Activated naive CD8-positive, alpha-beta T cell treated with anti-CD3 and anti-CD28 coated beads, Interleukin-2, amount 10 ng/mL, durations not matched to agents 7 days and 5 days (primary cell): ENCODE measurements around the gene DCST2. TPM values are rescaled to one million over a fixed set of nuclear protein-coding genes. Genes with fewer than 3 reads are reported as not detected.

Experiments used
- ATAC-seq: fragments of 150-1000 bp; cut with Tn5 transposase; one replicate; pipeline ENCODE4 v1.10.0; 2021; ENCODE audit warnings: low read depth, moderate library complexity
- POLR2A ChIA-PET: fragments of 350-600 bp; sonication (Branson Sonifier 250); formaldehyde crosslinking; loops from one replicate; lab custom pipeline; 2021; ENCODE audit warnings: antibody characterized with exemption; lab: Charles Lee
- DNase-seq: peaks from one replicate; pipeline ENCODE4 v3.0.0; 2021
- H3K27ac Mint-ChIP-seq: one replicate; pipeline ENCODE4 v1.8.0; 2022; ENCODE audit warnings: mild to moderate bottlenecking, mixed read lengths
- H3K27me3 Mint-ChIP-seq: one replicate; pipeline ENCODE4 v1.8.0; 2022; ENCODE audit warnings: mild to moderate bottlenecking, moderate library complexity, mixed read lengths
- H3K36me3 Mint-ChIP-seq: one replicate; pipeline ENCODE4 v1.8.0; 2021; ENCODE audit warnings: mild to moderate bottlenecking, mixed read lengths
- H3K4me1 Mint-ChIP-seq: one replicate; pipeline ENCODE4 v1.8.0; 2021; ENCODE audit warnings: mixed read lengths
- H3K4me3 Mint-ChIP-seq: one replicate; pipeline ENCODE4 v1.8.0; 2022; ENCODE audit warnings: mild to moderate bottlenecking, moderate library complexity, mixed read lengths
- H3K9me3 Mint-ChIP-seq: one replicate; pipeline ENCODE4 v1.8.0; 2021; ENCODE audit warnings: mixed read lengths
- total RNA-seq, 2 experiments: library from RNA; stranded (reverse); gene quantifications; one replicate each; pipeline ENCODE4 v1.2.3, GENCODE V29; 2021

Gene DCST2
- total RNA-seq, 2 experiments from 2014 or later = 0.91 to 1.4 TPM

- DNase-seq (no peak), ATAC-seq (no peak)
- no peaks in the 10 kb centered on the region for H3K27me3 Mint-ChIP-seq
- peaks cover 14% of the 10 kb centered on the region for H3K36me3 Mint-ChIP-seq
- POLR2A ChIA-PET = interaction anchor here (0.6 to 1.6 kb wide), 3 partner anchors 10 to 74 kb away, joined by 3 to 4 read pairs (median 3); no protein-coding TSS in a partner anchor
- peak overlapping the region; percentile 56 for H3K27ac Mint-ChIP-seq
- peaks cover 58% of the 10 kb centered on the region for H3K4me1 Mint-ChIP-seq
- no peaks in the 10 kb centered on the region for H3K9me3 Mint-ChIP-seq
- peak overlapping the region; percentile 58 for H3K4me3 Mint-ChIP-seq
These were observed 19.9 kb downstream of the DCST2 start for GRCh38 chr1:155013632-155014031.

GRCh38 chr1:155012776-155013602, 20.6 kb downstream of the DCST2 start:
- POLR2A ChIA-PET = interaction anchor here (0.6 to 2.9 kb wide), 4 partner anchors 9 to 77 kb away, joined by 3 to 10 read pairs (median 4); no protein-coding TSS in a partner anchor
- Mint-ChIP-seq H3K4me3 (peak overlapping the region; percentile 35), H3K27me3 (no peaks in the 10 kb centered on the region), H3K36me3 (peaks cover 14% of the 10 kb centered on the region), H3K4me1 (peaks cover 59% of the 10 kb centered on the region), H3K27ac (peak overlapping the region; percentile 44), H3K9me3 (no peaks in the 10 kb centered on the region)
- DNase-seq (no peak), ATAC-seq (no peak)

- H3K4me1 Mint-ChIP-seq = peaks cover 54% of the 10 kb centered on the region
- peaks cover 14% of the 10 kb centered on the region for H3K36me3 Mint-ChIP-seq
- no peaks in the 10 kb centered on the region for H3K9me3 Mint-ChIP-seq
- no peak overlapping the region for H3K4me3 Mint-ChIP-seq
- ATAC-seq (no peak), DNase-seq (no peak)
- POLR2A ChIA-PET = interaction anchor here (0.6 to 2.9 kb wide), 3 partner anchors 8 to 76 kb away, joined by 3 to 10 read pairs (median 3); no protein-coding TSS in a partner anchor
- no peaks in the 10 kb centered on the region for H3K27me3 Mint-ChIP-seq
- no peak overlapping the region for H3K27ac Mint-ChIP-seq
These were observed 21.5 kb downstream of the DCST2 start for GRCh38 chr1:155012026-155012546.

- H3K27ac Mint-ChIP-seq = peak overlapping the region; percentile 58
- H3K4me3 Mint-ChIP-seq = no peak overlapping the region
- H3K36me3 Mint-ChIP-seq = peaks cover 13% of the 10 kb centered on the region
- ATAC-seq = no peak
- no peaks in the 10 kb centered on the region for H3K9me3 Mint-ChIP-seq
- peaks cover 55% of the 10 kb centered on the region for H3K4me1 Mint-ChIP-seq
- no peak for DNase-seq
- no peaks in the 10 kb centered on the region for H3K27me3 Mint-ChIP-seq
- POLR2A ChIA-PET = interaction anchor here (1.5 to 2.9 kb wide), 2 partner anchors 12 to 27 kb away, joined by 3 to 10 read pairs; no protein-coding TSS in a partner anchor
These were observed 22.1 kb downstream of the DCST2 start for GRCh38 chr1:155011437-155012025.

GRCh38 chr1:155011004-155011416, 22.6 kb downstream of the DCST2 start:
- Mint-ChIP-seq H3K36me3 (peaks cover 11% of the 10 kb centered on the region), H3K4me3 (no peak overlapping the region), H3K27me3 (no peaks in the 10 kb centered on the region), H3K4me1 (peaks cover 55% of the 10 kb centered on the region), H3K9me3 (no peaks in the 10 kb centered on the region), H3K27ac (peak overlapping the region; percentile 58)
- no peak for ATAC-seq
- DNase-seq = no peak
- POLR2A ChIA-PET = interaction anchor here (0.8 to 2.9 kb wide), 5 partner anchors 10 to 50 kb away, joined by 3 to 10 read pairs (median 3); partner anchors contain the start of gene LENEP

- Mint-ChIP-seq H3K9me3 (no peaks in the 10 kb centered on the region), H3K4me3 (peak overlapping the region; percentile 74), H3K27me3 (no peaks in the 10 kb centered on the region), H3K27ac (peak overlapping the region; percentile 86), H3K4me1 (peaks cover 54% of the 10 kb centered on the region), H3K36me3 (peaks cover 4% of the 10 kb centered on the region)
- no peak for ATAC-seq
- POLR2A ChIA-PET = interaction anchor here (0.6 to 2.9 kb wide), 8 partner anchors 9 to 51 kb away, joined by 3 to 10 read pairs (median 3); partner anchors contain the start of gene LENEP
- DNase-seq = no peak
These were observed 23.2 kb downstream of the DCST2 start for GRCh38 chr1:155010211-155010918.

GRCh38 chr1:155009742-155010141, 23.8 kb downstream of the DCST2 start:
- DNase-seq = no peak

GRCh38 chr1:155009221-155009711, 24.3 kb downstream of the DCST2 start:
- POLR2A ChIA-PET = no interaction called here
- Mint-ChIP-seq H3K36me3 (peaks cover 4% of the 10 kb centered on the region), H3K4me3 (peak overlapping the region; percentile 74), H3K4me1 (peaks cover 62% of the 10 kb centered on the region), H3K27ac (peak overlapping the region; percentile 86), H3K27me3 (no peaks in the 10 kb centered on the region), H3K9me3 (no peaks in the 10 kb centered on the region)
- DNase-seq (no peak), ATAC-seq (no peak)

More at GRCh38 chr1:155009742-155010141, 23.8 kb downstream of the DCST2 start:
- H3K4me1 Mint-ChIP-seq = peaks cover 57% of the 10 kb centered on the region
- H3K4me3 Mint-ChIP-seq = peak overlapping the region; percentile 74
- peak overlapping the region; percentile 86 for H3K27ac Mint-ChIP-seq
- peaks cover 4% of the 10 kb centered on the region for H3K36me3 Mint-ChIP-seq
- no peaks in the 10 kb centered on the region for H3K9me3 Mint-ChIP-seq
- POLR2A ChIA-PET = no interaction called here
- H3K27me3 Mint-ChIP-seq = no peaks in the 10 kb centered on the region
- ATAC-seq = no peak

GRCh38 chr1:155008015-155008941, 25.3 kb downstream of the DCST2 start:
- ATAC-seq (no peak), DNase-seq (no peak)
- Mint-ChIP-seq H3K27me3 (no peaks in the 10 kb centered on the region), H3K4me3 (no peak overlapping the region), H3K27ac (peak overlapping the region; percentile 51), H3K36me3 (peaks cover 3% of the 10 kb centered on the region), H3K4me1 (peaks cover 59% of the 10 kb centered on the region), H3K9me3 (no peaks in the 10 kb centered on the region)
- POLR2A ChIA-PET = interaction anchor here (0.9 to 1.8 kb wide), 2 partner anchors 47 to 53 kb away, joined by 5 to 8 read pairs; partner anchors contain the start of genes PBXIP1 and PYGO2

GRCh38 chr1:155007251-155007828, 26.2 kb downstream of the DCST2 start:
- Mint-ChIP-seq H3K27me3 (no peaks in the 10 kb centered on the region), H3K36me3 (no peaks in the 10 kb centered on the region), H3K4me1 (peaks cover 49% of the 10 kb centered on the region), H3K4me3 (no peak overlapping the region), H3K27ac (peak overlapping the region; percentile 97), H3K9me3 (no peaks in the 10 kb centered on the region)
- DNase-seq (no peak), ATAC-seq (no peak)
- POLR2A ChIA-PET = interaction anchor here (0.8 to 1.8 kb wide), 6 partner anchors 13 to 52 kb away, joined by 4 to 8 read pairs (median 5); partner anchors contain the start of genes ADAM15, PBXIP1 and PYGO2

GRCh38 chr1:155006601-155007101, 26.9 kb downstream of the DCST2 start:
- POLR2A ChIA-PET = interaction anchor here (0.8 to 1.8 kb wide), 6 partner anchors 9 to 51 kb away, joined by 4 to 7 read pairs (median 5); partner anchors contain the start of genes ADAM15, PBXIP1 and PYGO2
- H3K4me3 Mint-ChIP-seq = peak overlapping the region; percentile 88
- DNase-seq = no peak
- no peaks in the 10 kb centered on the region for H3K36me3 Mint-ChIP-seq
- H3K9me3 Mint-ChIP-seq = no peaks in the 10 kb centered on the region
- no peaks in the 10 kb centered on the region for H3K27me3 Mint-ChIP-seq
- ATAC-seq = peak; percentile 56
- H3K27ac Mint-ChIP-seq = peak overlapping the region; percentile 97
- peaks cover 50% of the 10 kb centered on the region for H3K4me1 Mint-ChIP-seq
